ENCODE data around the gene AFAP1L1. TPM values are rescaled to one million over a fixed set of nuclear protein-coding genes. Genes with fewer than 3 reads are reported as not detected.

Gene AFAP1L1
- total RNA-seq, 2 donors from 2014 or later: 0.58 to 0.79 TPM

GRCh38 chr5:149313151-149313841 lies 41.6 kb downstream of the AFAP1L1 start:
- H3K9me3 Mint-ChIP-seq: no peaks in the 10 kb centered on the region
- 91% methylated on average over 5 to 6 of the region's 6 CpGs for WGBS, 2 experiments (ENCODE audit: insufficient coverage in 1 of 2, insufficient read length in 1 of 2)
- Histone ChIP-seq H3K4me3 (ENCODE audit: low read length) (no peak overlapping the region), H3K36me3 (ENCODE audit: control insufficient read depth, insufficient read depth, low read length) (no peaks in the 10 kb centered on the region), H3K9me3 (ENCODE audit: control insufficient read depth, low read length) (no peaks in the 10 kb centered on the region), H3K27me3 (ENCODE audit: control insufficient read depth, insufficient read depth, low read length, poor library complexity, severe bottlenecking) (no peaks in the 10 kb centered on the region), H3K9ac (ENCODE audit: extremely low read depth, low read length, poor library complexity, severe bottlenecking) (no peak overlapping the region), H3K27ac (ENCODE audit: low read depth, low read length) (no peak overlapping the region), H3K4me1 (ENCODE audit: control insufficient read depth, insufficient read depth, low read length) (no peaks in the 10 kb centered on the region)
- H3K27me3 Mint-ChIP-seq (ENCODE audit: insufficient read depth): no peaks in the 10 kb centered on the region
- no peak overlapping the region for H3K27ac Mint-ChIP-seq
- H3K4me3 Mint-ChIP-seq: no peak overlapping the region
- no peak for TF ChIP-seq CTCF (conservative IDR thresholded peaks at IDR 0.05)
- no peak for DNase-seq
- H3K4me1 Mint-ChIP-seq: peaks cover 5% of the 10 kb centered on the region
- H3K36me3 Mint-ChIP-seq (ENCODE audit: low read depth): no peaks in the 10 kb centered on the region

GRCh38 chr5:149314571-149315111 lies 43.0 kb downstream of the AFAP1L1 start:
- no peak for DNase-seq
- Histone ChIP-seq H3K27ac (ENCODE audit: low read depth, low read length) (no peak overlapping the region), H3K9ac (ENCODE audit: extremely low read depth, low read length, poor library complexity, severe bottlenecking) (no peak overlapping the region), H3K4me1 (ENCODE audit: control insufficient read depth, insufficient read depth, low read length) (no peaks in the 10 kb centered on the region), H3K36me3 (ENCODE audit: control insufficient read depth, insufficient read depth, low read length) (no peaks in the 10 kb centered on the region), H3K9me3 (ENCODE audit: control insufficient read depth, low read length) (no peaks in the 10 kb centered on the region), H3K27me3 (ENCODE audit: control insufficient read depth, insufficient read depth, low read length, poor library complexity, severe bottlenecking) (no peaks in the 10 kb centered on the region), H3K4me3 (ENCODE audit: low read length) (no peak overlapping the region)
- TF ChIP-seq CTCF (conservative IDR thresholded peaks at IDR 0.05): peak; percentile 29
- Mint-ChIP-seq H3K27ac (no peak overlapping the region), H3K27me3 (ENCODE audit: insufficient read depth) (no peaks in the 10 kb centered on the region), H3K36me3 (ENCODE audit: low read depth) (no peaks in the 10 kb centered on the region), H3K4me1 (peaks cover 5% of the 10 kb centered on the region), H3K4me3 (no peak overlapping the region), H3K9me3 (no peaks in the 10 kb centered on the region)
- 89 to 100% methylated on average over 2 to 4 of the region's 4 CpGs for WGBS, 2 experiments (ENCODE audit: insufficient coverage in 1 of 2, insufficient read length in 1 of 2)

GRCh38 chr5:149315753-149316152 lies 44.1 kb downstream of the AFAP1L1 start:
- no peaks in the 10 kb centered on the region for H3K9me3 Mint-ChIP-seq
- H3K9ac ChIP-seq (ENCODE audit: extremely low read depth, low read length, poor library complexity, severe bottlenecking): no peak overlapping the region
- no peaks in the 10 kb centered on the region for H3K36me3 ChIP-seq (ENCODE audit: control insufficient read depth, insufficient read depth, low read length)
- H3K27me3 ChIP-seq (ENCODE audit: control insufficient read depth, insufficient read depth, low read length, poor library complexity, severe bottlenecking): no peaks in the 10 kb centered on the region
- no peak overlapping the region for H3K27ac ChIP-seq (ENCODE audit: low read depth, low read length)
- 90 to 93% methylated on average over 5 to 6 of the region's 6 CpGs for WGBS, 2 experiments (ENCODE audit: insufficient coverage in 1 of 2, insufficient read length in 1 of 2)
- peaks cover 10% of the 10 kb centered on the region for H3K4me1 Mint-ChIP-seq
- H3K9me3 ChIP-seq (ENCODE audit: control insufficient read depth, low read length): no peaks in the 10 kb centered on the region
- H3K4me3 Mint-ChIP-seq: no peak overlapping the region
- TF ChIP-seq CTCF (conservative IDR thresholded peaks at IDR 0.05): no peak
- no peaks in the 10 kb centered on the region for H3K36me3 Mint-ChIP-seq (ENCODE audit: low read depth)
- no peak overlapping the region for H3K4me3 ChIP-seq (ENCODE audit: low read length)
- DNase-seq: no peak
- H3K27ac Mint-ChIP-seq: no peak overlapping the region
- H3K4me1 ChIP-seq (ENCODE audit: control insufficient read depth, insufficient read depth, low read length): peaks cover 3% of the 10 kb centered on the region
- no peaks in the 10 kb centered on the region for H3K27me3 Mint-ChIP-seq (ENCODE audit: insufficient read depth)

All from endodermal cell (in vitro differentiated cells).